Putamen (tissue), 1 donor: Measurements from ENCODE around the gene DDX10.
"Not testable (repeated sequence)": the region's sequence is repeated elsewhere in the genome, so short reads cannot be mapped to it uniquely, and the experiment has no call there.

Source experiments
- DNase-seq: peaks from one replicate; pipeline ENCODE4 v3.0.0-alpha.2; 2016; ENCODE audit warnings: low spot score

The DDX10 gene

GRCh38 chr11:108823960-108824359 lies 159.1 kb downstream of the DDX10 start:
- not testable (repeated sequence) for DNase-seq

- no peak for DNase-seq
These were observed 159.7 kb downstream of the DDX10 start for GRCh38 chr11:108824545-108824944.

- DNase-seq, result no peak
These were observed 160.5 kb downstream of the DDX10 start for GRCh38 chr11:108825381-108825780.

DNA sequence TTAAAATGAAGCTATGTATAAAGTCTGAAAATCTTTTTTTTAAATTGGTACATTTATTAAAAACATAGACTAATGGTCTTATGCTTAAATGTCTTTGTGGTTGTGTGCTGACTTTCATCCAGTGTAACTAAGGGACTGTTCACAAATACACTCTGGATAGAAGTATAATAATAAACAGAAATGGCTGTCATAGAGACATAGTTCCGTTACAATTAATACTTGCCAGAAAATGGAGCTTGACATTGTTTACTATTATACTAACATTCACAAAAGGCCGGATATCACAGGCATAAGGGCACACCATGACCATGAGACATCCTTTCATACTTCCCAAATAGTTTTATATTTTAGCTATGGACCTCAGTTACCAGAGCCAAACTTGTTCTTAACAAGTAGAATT lies 161.3 kb downstream of the DDX10 start:
- DNase-seq, result no peak

- DNase-seq, result no peak
These were observed 170.8 kb downstream of the DDX10 start for GRCh38 chr11:108835624-108836023.

DNA sequence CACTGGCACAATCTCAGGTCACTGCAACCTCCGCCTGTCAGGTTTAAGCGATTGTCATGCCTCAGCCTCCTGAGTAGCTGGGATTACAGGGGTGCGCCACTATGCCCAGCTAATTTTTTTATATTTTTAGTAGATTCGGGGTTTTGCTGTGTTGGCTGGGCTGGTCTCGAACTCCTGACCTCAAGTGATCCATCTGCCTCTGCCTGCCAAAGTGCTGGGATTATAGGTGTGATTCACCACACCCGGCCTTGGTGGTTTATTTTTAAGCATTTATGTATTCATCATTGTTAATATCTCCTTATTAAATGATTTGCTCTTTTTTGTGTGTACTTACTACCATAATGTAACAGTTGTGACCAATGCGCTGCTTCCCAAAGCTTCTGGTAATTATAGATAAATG lies 171.7 kb downstream of the DDX10 start:
- no peak for DNase-seq

DNA sequence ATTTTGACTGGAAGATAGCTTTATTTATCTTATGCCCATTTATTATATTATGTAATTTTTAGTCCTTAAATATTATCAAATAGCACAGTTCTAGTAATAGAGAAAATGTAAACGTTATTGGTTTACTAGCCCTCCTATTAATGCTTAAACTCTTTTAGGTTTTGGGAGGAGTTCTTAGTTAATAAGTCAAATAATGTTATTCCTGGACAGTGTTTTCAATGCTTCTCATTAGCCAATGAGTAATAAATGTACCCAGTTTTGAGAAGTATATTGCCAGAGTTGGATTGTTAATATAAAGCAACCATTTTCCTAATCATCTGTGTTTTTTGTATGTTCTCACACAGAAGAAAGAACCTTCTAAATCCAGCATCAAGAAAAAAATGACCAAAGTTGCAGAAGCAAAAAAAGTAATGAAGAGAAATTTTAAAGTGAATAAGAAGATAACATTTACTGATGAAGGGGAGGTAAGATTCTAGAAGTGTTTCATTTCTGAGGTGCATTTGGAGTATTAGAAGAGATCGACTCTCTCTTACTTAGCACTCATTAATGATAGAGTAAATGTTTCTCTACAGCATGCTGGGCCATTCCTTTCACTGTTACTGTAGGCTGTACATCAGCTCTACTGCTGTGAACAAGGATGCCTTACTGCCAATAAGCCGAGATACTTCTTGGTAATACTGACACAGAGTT lies 173.4 kb downstream of the DDX10 start:
- no peak for DNase-seq

GRCh38 chr11:108838792-108839105 lies 173.9 kb downstream of the DDX10 start:
- DNase-seq, result no peak

DNA sequence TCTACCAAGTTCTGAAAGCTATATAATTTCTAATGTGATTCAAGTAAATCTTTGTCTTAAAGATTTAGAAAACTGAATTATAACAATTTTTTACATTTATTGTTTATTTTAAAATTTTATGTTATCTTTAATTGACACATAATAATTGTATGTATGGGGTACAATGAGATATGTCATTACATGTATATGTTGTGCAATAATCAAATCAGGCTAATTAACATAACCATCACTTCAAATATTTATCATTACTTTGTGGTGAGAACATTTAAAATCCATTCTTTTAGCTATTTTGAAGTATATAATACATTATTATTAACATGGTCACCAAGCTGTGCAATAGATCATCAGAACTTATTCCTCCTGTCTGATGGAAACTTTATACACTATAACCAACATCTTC lies 181.1 kb downstream of the DDX10 start:
- DNase-seq, result no peak

DNA sequence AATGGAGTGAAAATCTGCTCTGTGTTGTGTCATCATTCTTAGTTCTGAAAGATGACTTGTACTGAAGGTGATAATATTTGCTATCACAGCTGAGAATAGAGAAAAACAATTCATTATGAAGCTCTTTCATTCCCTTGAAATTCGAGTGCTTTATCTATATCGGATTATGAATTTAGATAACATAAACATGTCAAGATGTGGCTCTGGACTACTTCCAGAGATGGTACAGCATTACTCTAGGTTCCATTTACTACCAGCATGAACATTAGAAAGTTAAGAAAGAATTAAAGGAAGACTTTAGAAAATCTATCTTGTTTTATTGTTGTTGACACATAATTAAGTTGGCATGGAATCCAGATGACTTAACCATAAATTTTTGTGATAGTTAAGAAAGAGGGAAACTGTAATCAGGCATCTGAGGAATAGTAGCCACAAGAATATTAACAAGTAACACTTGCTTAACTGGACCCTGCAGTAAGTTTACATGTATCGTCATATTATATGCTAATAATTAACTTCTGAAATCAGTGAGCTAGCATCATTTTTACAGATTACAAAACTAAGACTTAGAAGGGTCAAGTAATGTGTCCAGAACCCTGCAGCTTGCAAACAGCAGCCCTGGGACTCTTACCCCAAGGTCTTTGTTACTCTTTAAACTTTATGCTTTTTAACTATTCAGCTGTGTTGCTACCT lies 182.6 kb downstream of the DDX10 start:
- no peak for DNase-seq

GRCh38 chr11:108851781-108852180 lies 186.9 kb downstream of the DDX10 start:
- DNase-seq, result no peak

DNA sequence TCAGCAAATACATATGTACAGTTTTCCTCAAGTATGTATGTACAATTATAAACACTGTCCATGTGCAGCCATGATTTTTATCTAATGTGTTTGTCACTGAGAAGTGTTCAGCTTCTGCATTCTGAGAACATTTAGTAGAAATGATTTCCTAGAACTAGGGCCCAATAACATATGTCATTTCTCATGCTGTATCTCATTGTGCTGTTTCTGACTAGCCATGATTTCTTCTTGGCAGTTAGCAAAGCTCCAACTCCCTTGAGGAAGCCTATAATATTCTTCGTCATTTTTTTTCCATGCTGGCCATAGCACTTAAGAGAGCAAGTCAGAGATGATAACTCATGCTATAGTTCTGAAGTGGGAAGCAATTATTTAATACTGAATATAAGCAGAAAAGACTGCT lies 187.8 kb downstream of the DDX10 start:
- no peak for DNase-seq

- no peak for DNase-seq
These were observed 188.3 kb downstream of the DDX10 start for GRCh38 chr11:108853151-108853550.

GRCh38 chr11:108853864-108854263 lies 189.0 kb downstream of the DDX10 start:
- DNase-seq, result no peak

- DNase-seq, result no peak
These were observed 189.5 kb downstream of the DDX10 start for GRCh38 chr11:108854346-108854745.

- DNase-seq, result no peak
These were observed 192.5 kb downstream of the DDX10 start for GRCh38 chr11:108857382-108857781.

- DNase-seq, result no peak
These were observed 193.8 kb downstream of the DDX10 start for GRCh38 chr11:108858622-108859021.

GRCh38 chr11:108859510-108859909 lies 194.6 kb downstream of the DDX10 start:
- DNase-seq, result no peak

DNA sequence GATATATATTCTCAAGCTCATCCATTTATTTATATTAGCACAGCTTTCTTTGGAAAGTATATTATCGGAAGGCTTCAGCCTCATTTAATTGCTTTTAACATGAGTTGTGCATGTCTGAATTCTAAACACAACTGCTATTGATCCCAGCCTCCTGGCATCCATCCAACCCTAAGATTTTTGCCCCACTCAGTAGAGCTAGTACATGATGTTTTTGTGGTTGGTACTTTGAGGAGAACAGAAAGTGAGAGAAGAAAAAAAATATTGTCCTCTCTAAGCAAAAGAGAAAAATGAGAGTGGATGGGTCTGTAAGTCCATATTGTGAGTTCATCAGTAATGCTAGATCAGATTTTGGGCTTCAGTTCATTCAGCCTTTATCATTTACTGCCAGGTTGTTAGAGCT lies 198.7 kb downstream of the DDX10 start:
- DNase-seq, result no peak

GRCh38 chr11:108865406-108865805 lies 200.5 kb downstream of the DDX10 start:
- no peak for DNase-seq

DNA sequence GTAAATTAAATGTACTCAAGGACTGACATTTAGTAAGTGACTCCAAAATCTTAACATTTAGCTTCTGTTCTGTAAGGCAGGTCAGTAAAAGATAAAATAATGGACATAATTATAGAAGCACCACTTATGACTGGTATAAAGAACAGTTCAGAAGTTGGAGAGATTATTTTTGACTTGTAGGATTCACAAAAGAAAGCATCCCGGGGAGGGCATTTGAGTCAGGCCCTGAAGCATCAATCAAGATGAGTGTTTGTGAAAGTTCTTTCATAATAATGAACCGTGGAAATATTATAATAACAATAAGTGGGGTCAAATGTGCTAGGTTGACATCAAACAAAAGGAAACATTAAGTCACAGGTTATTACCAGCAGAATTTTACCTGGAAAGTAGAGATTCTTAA lies 201.9 kb downstream of the DDX10 start:
- no peak for DNase-seq

- DNase-seq, result no peak
These were observed 205.6 kb downstream of the DDX10 start for GRCh38 chr11:108870373-108871020.

- no peak for DNase-seq
These were observed 206.3 kb downstream of the DDX10 start for GRCh38 chr11:108871152-108871551.

- DNase-seq, result no peak
These were observed 207.0 kb downstream of the DDX10 start for GRCh38 chr11:108871867-108872266.
